ACC112 (cell line): ENCODE results near the gene FCHSD2.
A peak's percentile ranks its signal among the peaks of the same experiment; 100 is the strongest.

Experiments used
- H2AFZ ChIP-seq: fragments of 200-600 bp; sonication (generic); one replicate; pipeline ENCODE4 v1.6.0; 2017; ENCODE audit warnings: antibody characterized with exemption, low read length; ENCODE audit not compliant: unreplicated experiment
- H3K27ac ChIP-seq: fragments of 200-600 bp; sonication (generic); 2 replicates; pipeline ENCODE4 v1.5.1; 2014; ENCODE audit warnings: low read depth, mild to moderate bottlenecking, antibody characterized with exemption, low read length, moderate library complexity
- H3K27me3 ChIP-seq: fragments of 200-600 bp; sonication (generic); 2 replicates; pipeline ENCODE4 v1.6.1; 2014; ENCODE audit warnings: mild to moderate bottlenecking, antibody characterized with exemption, low read length, moderate library complexity, mixed read lengths; ENCODE audit not compliant: insufficient read depth
- H3K36me3 ChIP-seq: fragments of 200-600 bp; sonication (generic); 2 replicates; pipeline ENCODE4 v1.6.1; 2016; ENCODE audit warnings: mild to moderate bottlenecking, antibody characterized with exemption, low read length, moderate library complexity, mixed read lengths; ENCODE audit not compliant: insufficient read depth
- H3K4me1 ChIP-seq: fragments of 200-600 bp; sonication (generic); one replicate; pipeline ENCODE4 v1.6.1; 2016; ENCODE audit warnings: low read length, mixed read lengths; ENCODE audit not compliant: insufficient read depth, unreplicated experiment, control insufficient read depth
- H3K4me3 ChIP-seq: fragments of 200-600 bp; sonication (generic); 2 replicates; pipeline ENCODE4 v1.5.1; 2014; ENCODE audit warnings: mild to moderate bottlenecking, low read depth, low read length
- H3K79me2 ChIP-seq: fragments of 200-600 bp; sonication (generic); one replicate; pipeline ENCODE4 v1.6.0; 2016; ENCODE audit warnings: low read length; ENCODE audit not compliant: control insufficient read depth, unreplicated experiment, insufficient read depth

FCHSD2 gene

DNA sequence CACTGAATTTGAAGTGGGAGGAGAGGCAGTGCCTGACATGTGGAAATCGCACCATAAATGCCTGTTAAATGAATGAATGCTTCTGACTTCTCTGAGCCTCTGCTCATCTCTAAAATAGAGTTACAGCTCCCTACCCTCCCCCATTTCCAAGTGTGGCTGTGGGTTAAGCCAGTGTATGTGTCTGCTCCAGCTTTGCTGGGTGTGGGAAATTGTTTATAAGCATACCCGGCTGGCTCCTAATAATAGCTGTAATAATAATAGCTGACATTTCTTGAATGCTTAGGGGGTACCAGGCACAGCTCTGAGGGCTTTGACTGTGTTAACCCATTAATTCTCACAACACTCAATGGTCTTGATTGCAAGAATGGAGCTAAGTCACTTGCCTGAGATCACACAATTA lies 7.0 kb upstream of the FCHSD2 start:
- H2AFZ ChIP-seq, result no peak overlapping the region
- H3K27ac ChIP-seq, result no peak overlapping the region
- peaks cover 3% of the 10 kb centered on the region for H3K4me1 ChIP-seq
- no peaks in the 10 kb centered on the region for H3K27me3 ChIP-seq
- no peaks in the 10 kb centered on the region for H3K79me2 ChIP-seq
- H3K4me3 ChIP-seq, result no peak overlapping the region
- H3K36me3 ChIP-seq, result no peaks in the 10 kb centered on the region

- H3K4me3 ChIP-seq, result no peak overlapping the region
- no peaks in the 10 kb centered on the region for H3K79me2 ChIP-seq
- H3K27ac ChIP-seq, result no peak overlapping the region
- no peak overlapping the region for H2AFZ ChIP-seq
- H3K27me3 ChIP-seq, result no peaks in the 10 kb centered on the region
- no peaks in the 10 kb centered on the region for H3K36me3 ChIP-seq
- H3K4me1 ChIP-seq, result peaks cover 3% of the 10 kb centered on the region
These were observed 5.9 kb upstream of the FCHSD2 start for GRCh38 chr11:73147771-73148681.

GRCh38 chr11:73145986-73146575 lies 4.0 kb upstream of the FCHSD2 start:
- Histone ChIP-seq H3K27me3 (no peaks in the 10 kb centered on the region), H3K79me2 (peaks cover 4% of the 10 kb centered on the region), H3K4me1 (peaks cover 3% of the 10 kb centered on the region), H2AFZ (no peak overlapping the region), H3K27ac (no peak overlapping the region), H3K4me3 (no peak overlapping the region), H3K36me3 (no peaks in the 10 kb centered on the region)

- Histone ChIP-seq H3K4me3 (peak overlapping the region; percentile 84), H3K4me1 (peaks cover 15% of the 10 kb centered on the region), H3K27me3 (no peaks in the 10 kb centered on the region), H3K79me2 (peaks cover 20% of the 10 kb centered on the region), H3K36me3 (no peaks in the 10 kb centered on the region), H3K27ac (no peak overlapping the region), H2AFZ (peak overlapping the region; percentile 40)
These were observed 1.2 kb upstream of the FCHSD2 start for GRCh38 chr11:73143126-73143838.

DNA sequence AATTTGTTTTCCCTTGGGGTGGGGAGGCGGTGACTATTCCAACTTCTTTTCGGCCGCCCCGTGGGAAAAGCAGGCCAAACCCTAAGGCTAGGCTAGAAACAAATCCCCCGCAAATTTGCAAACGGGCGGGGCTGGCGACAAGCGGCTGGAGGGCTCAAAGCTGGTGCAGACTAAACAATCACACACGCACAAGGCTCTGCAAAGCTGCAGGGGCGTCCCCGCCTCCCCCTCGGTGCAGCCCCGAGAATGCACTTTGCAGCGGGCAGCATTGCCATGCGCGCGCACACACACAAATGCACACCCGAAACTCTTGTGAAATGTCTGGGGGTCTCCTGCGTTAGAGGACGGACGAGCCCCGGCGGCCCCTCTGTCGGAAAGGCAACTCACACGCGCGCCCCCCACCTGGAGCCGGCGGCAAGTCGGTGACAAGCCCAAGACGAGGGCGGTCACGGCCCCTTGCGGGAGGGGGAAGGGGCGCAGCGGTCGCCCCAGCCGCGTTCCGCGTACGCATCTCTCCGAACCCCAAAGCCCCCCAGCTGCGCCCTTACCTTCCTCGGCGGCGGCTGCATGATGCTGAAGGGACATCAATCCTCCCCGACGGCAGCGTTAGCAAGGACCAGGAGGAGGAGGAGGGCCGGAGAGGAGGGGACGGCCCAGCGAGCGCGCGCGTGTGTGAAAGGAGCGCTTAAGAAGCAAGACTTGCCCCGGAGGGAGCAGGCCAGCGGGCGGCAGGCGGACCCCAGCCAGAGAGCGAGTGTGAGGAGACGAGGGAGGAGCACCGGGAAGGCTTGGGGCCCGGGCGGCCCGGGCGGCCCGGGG lies 600 bp downstream of the FCHSD2 start:
- Histone ChIP-seq H3K4me1 (peaks cover 12% of the 10 kb centered on the region), H3K4me3 (peak overlapping the region; percentile 84)

GRCh38 chr11:73141031-73141308 lies 1.1 kb downstream of the FCHSD2 start:
- peaks cover 12% of the 10 kb centered on the region for H3K4me1 ChIP-seq
- H3K27ac ChIP-seq, result no peak overlapping the region
- H2AFZ ChIP-seq, result peak overlapping the region; percentile 77
- H3K36me3 ChIP-seq, result no peaks in the 10 kb centered on the region
- peaks cover 27% of the 10 kb centered on the region for H3K79me2 ChIP-seq
- peak overlapping the region; percentile 84 for H3K4me3 ChIP-seq
- no peaks in the 10 kb centered on the region for H3K27me3 ChIP-seq

More for the DNA sequence above, 600 bp downstream of the FCHSD2 start:
- H2AFZ ChIP-seq, result peak overlapping the region; percentile 81
- peak overlapping the region; percentile 66; the same call in 1 of the 2 replicates for H3K27ac ChIP-seq
- H3K79me2 ChIP-seq, result peaks cover 27% of the 10 kb centered on the region
- no peaks in the 10 kb centered on the region for H3K27me3 ChIP-seq
- no peaks in the 10 kb centered on the region for H3K36me3 ChIP-seq

GRCh38 chr11:73140213-73141030 lies 1.7 kb downstream of the FCHSD2 start:
- Histone ChIP-seq H3K4me3 (peak overlapping the region; percentile 84), H3K27me3 (no peaks in the 10 kb centered on the region), H3K79me2 (peaks cover 27% of the 10 kb centered on the region), H3K36me3 (no peaks in the 10 kb centered on the region), H2AFZ (peak overlapping the region; percentile 77), H3K27ac (peak overlapping the region; percentile 8; the same call in 1 of the 2 replicates), H3K4me1 (peaks cover 12% of the 10 kb centered on the region)

GRCh38 chr11:73139476-73140198 lies 2.5 kb downstream of the FCHSD2 start:
- no peaks in the 10 kb centered on the region for H3K27me3 ChIP-seq
- peaks cover 27% of the 10 kb centered on the region for H3K79me2 ChIP-seq
- peaks cover 12% of the 10 kb centered on the region for H3K4me1 ChIP-seq
- no peak overlapping the region for H2AFZ ChIP-seq
- peak overlapping the region; percentile 84 for H3K4me3 ChIP-seq
- no peaks in the 10 kb centered on the region for H3K36me3 ChIP-seq
- peak overlapping the region; percentile 8 for H3K27ac ChIP-seq

GRCh38 chr11:73137944-73138274 lies 4.2 kb downstream of the FCHSD2 start:
- Histone ChIP-seq H3K4me1 (peaks cover 12% of the 10 kb centered on the region), H2AFZ (no peak overlapping the region), H3K4me3 (no peak overlapping the region), H3K27me3 (no peaks in the 10 kb centered on the region), H3K27ac (no peak overlapping the region), H3K79me2 (peaks cover 27% of the 10 kb centered on the region), H3K36me3 (no peaks in the 10 kb centered on the region)
